ENCODE data around the gene RNF121. TPM values are rescaled to one million over a fixed set of nuclear protein-coding genes. Genes with fewer than 3 reads are reported as not detected.
"Not testable (repeated sequence)": the region's sequence is repeated elsewhere in the genome, so short reads cannot be mapped to it uniquely, and the experiment has no call there.

Gene RNF121
- total RNA-seq, 2 experiments from 2014 or later, result 24.6 to 28.1 TPM

DNA sequence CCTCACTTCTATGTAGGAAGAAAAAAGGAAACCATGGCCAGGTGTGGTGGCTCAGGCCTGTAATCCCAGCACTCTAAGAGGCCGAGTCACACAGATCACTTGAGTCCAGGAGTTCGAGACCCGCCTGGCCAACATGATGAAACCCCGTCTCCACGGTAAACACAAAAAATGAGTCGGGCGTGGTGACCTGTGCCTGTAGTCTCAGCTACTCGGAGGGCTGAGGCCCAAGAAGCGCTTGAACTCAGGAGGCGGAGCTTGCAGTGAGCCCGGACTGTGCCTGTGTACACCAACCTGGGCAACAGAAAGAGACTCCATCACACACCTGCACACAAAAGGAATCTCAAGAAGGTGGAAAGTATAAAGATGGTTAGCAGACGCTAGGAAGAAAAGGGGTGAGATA, 32.9 kb upstream of the RNF121 start:
- no TSS peak for BruUV-seq (replicated peaks)
- Histone ChIP-seq H3K4me3 (ENCODE audit: low read depth, low read length, poor library complexity, severe bottlenecking) (no peak overlapping the region), H4K20me1 (ENCODE audit: insufficient read depth, low read length) (no peaks in the 10 kb centered on the region), H3K9me2 (ENCODE audit: insufficient read depth, low read length) (no peaks in the 10 kb centered on the region), H3K4me1 (ENCODE audit: insufficient read depth, low read length, poor library complexity, severe bottlenecking) (no peaks in the 10 kb centered on the region), H2AFZ (ENCODE audit: low read length) (no peak overlapping the region), H3K9me3 (ENCODE audit: low read length) (no peaks in the 10 kb centered on the region), H3K27ac (ENCODE audit: low read depth, low read length, poor library complexity, severe bottlenecking) (no peak overlapping the region), H3K36me3 (ENCODE audit: insufficient read depth, low read length) (no peaks in the 10 kb centered on the region; the same call in 1 of the 2 replicates), H3K4me2 (ENCODE audit: low read length) (no peak overlapping the region), H3K79me2 (ENCODE audit: insufficient read depth, low read depth, low read length) (no peaks in the 10 kb centered on the region)
- intact Hi-C loops (cut with micrococcal nuclease; ENCODE audit: unreplicated experiment), result no loop called here
- TF ChIP-seq EZH2phosphoT487 (IDR thresholded peaks at IDR 0.05; ENCODE audit: borderline replicate concordance, low read depth, low read length), result no peak
- TF ChIP-seq, protein P1, sequence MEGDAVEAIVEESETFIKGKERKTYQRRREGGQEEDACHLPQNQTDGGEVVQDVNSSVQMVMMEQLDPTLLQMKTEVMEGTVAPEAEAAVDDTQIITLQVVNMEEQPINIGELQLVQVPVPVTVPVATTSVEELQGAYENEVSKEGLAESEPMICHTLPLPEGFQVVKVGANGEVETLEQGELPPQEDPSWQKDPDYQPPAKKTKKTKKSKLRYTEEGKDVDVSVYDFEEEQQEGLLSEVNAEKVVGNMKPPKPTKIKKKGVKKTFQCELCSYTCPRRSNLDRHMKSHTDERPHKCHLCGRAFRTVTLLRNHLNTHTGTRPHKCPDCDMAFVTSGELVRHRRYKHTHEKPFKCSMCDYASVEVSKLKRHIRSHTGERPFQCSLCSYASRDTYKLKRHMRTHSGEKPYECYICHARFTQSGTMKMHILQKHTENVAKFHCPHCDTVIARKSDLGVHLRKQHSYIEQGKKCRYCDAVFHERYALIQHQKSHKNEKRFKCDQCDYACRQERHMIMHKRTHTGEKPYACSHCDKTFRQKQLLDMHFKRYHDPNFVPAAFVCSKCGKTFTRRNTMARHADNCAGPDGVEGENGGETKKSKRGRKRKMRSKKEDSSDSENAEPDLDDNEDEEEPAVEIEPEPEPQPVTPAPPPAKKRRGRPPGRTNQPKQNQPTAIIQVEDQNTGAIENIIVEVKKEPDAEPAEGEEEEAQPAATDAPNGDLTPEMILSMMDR (conservative IDR thresholded peaks at IDR 0.05; ENCODE audit: low read length), result no peak
- no peak for DNase-seq (ENCODE audit: low spot score)
- CTCF ChIA-PET (ENCODE audit: unreplicated experiment), result no interaction called here
- POLR2A ChIA-PET, result no interaction called here

DNA sequence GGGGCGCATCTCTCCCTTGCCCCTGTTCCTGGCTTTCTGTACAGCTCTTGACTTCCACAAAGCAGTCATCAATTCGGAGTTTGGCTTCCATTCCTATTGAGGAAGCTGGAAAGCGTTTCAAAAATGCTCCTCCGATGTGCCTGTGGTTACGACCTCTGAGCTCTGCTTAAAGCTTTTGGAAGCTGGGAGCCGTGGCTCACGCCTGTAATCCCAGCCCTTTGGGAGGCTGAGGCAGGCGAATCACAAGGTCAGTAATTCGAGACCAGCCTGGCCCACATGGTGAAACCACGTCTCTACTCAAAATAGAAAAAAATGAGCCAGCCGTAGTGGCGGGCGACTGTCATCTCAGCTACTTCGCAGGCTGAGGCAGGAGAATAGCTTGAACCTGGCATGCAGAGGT, 27.7 kb upstream of the RNF121 start:
- H4K20me1 ChIP-seq (ENCODE audit: insufficient read depth, low read length); H3K4me3 ChIP-seq (ENCODE audit: low read depth, low read length, poor library complexity, severe bottlenecking); H3K79me2 ChIP-seq (ENCODE audit: insufficient read depth, low read depth, low read length); DNase-seq (ENCODE audit: low spot score); H3K4me1 ChIP-seq (ENCODE audit: insufficient read depth, low read length, poor library complexity, severe bottlenecking); H3K9me3 ChIP-seq (ENCODE audit: low read length); H3K4me2 ChIP-seq (ENCODE audit: low read length); POLR2A ChIA-PET; H3K27ac ChIP-seq (ENCODE audit: low read depth, low read length, poor library complexity, severe bottlenecking); CTCF ChIA-PET (ENCODE audit: unreplicated experiment); H3K9me2 ChIP-seq (ENCODE audit: insufficient read depth, low read length); BruUV-seq (replicated peaks); H2AFZ ChIP-seq (ENCODE audit: low read length); H3K36me3 ChIP-seq (ENCODE audit: insufficient read depth, low read length); intact Hi-C loops (cut with micrococcal nuclease; ENCODE audit: unreplicated experiment): not testable (repeated sequence)

DNA sequence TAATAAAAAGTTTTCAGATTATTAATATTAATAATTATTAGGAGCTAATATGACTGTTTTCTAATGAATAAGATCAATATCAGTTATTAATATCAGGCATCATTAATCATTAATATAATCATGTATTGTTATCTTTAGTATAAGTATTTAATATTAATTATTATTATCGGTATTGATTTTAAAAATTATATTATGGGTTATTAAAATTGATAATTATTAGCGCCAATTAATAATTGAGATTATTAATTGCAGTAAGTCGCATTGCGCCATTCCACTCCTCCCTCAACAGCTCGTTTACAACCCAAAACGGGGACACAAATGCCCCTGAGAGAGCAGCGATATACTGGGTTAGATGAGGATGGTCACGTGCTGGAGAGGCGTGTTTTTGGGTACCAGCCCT, 20.6 kb upstream of the RNF121 start:
- BruUV-seq (replicated peaks), result no TSS peak

DNA sequence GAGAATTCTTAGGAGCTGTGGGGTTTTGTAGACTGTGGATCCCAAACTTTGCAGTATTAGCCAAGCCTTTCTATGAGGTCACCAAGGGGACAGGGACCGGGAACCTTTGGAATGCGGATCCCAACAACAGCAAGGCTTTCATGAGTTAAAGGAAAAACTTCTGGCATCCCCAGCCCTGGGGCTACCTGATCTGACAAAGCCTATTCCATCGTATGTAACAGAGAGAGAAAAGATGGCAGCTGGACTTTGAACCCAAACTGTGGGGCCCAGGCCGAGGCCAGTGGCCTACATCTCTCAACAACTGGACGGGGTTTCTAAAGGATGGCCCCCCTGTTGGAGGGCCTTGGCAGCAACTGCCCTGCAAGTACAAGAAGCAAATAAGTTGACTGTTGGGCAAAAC, 18.1 kb upstream of the RNF121 start:
- H3K36me3 ChIP-seq (ENCODE audit: insufficient read depth, low read length), result peaks cover 32% of the 10 kb centered on the region
- DNase-seq (ENCODE audit: low spot score); H3K27ac ChIP-seq (ENCODE audit: low read depth, low read length, poor library complexity, severe bottlenecking); H3K4me2 ChIP-seq (ENCODE audit: low read length); H3K9me3 ChIP-seq (ENCODE audit: low read length); BruUV-seq (replicated peaks); H3K9me2 ChIP-seq (ENCODE audit: insufficient read depth, low read length); H3K79me2 ChIP-seq (ENCODE audit: insufficient read depth, low read depth, low read length); H3K4me3 ChIP-seq (ENCODE audit: low read depth, low read length, poor library complexity, severe bottlenecking); intact Hi-C loops (cut with micrococcal nuclease; ENCODE audit: unreplicated experiment); POLR2A ChIA-PET; CTCF ChIA-PET (ENCODE audit: unreplicated experiment); H2AFZ ChIP-seq (ENCODE audit: low read length); H3K4me1 ChIP-seq (ENCODE audit: insufficient read depth, low read length, poor library complexity, severe bottlenecking); H4K20me1 ChIP-seq (ENCODE audit: insufficient read depth, low read length): not testable (repeated sequence)

More for the DNA sequence above, 20.6 kb upstream of the RNF121 start:
- Histone ChIP-seq H3K4me3 (ENCODE audit: low read depth, low read length, poor library complexity, severe bottlenecking) (no peak overlapping the region), H3K27ac (ENCODE audit: low read depth, low read length, poor library complexity, severe bottlenecking) (no peak overlapping the region), H2AFZ (ENCODE audit: low read length) (no peak overlapping the region), H3K4me2 (ENCODE audit: low read length) (no peak overlapping the region), H3K9me3 (ENCODE audit: low read length) (no peaks in the 10 kb centered on the region), H4K20me1 (ENCODE audit: insufficient read depth, low read length) (no peaks in the 10 kb centered on the region), H3K4me1 (ENCODE audit: insufficient read depth, low read length, poor library complexity, severe bottlenecking) (no peaks in the 10 kb centered on the region), H3K79me2 (ENCODE audit: insufficient read depth, low read depth, low read length) (no peaks in the 10 kb centered on the region), H3K36me3 (ENCODE audit: insufficient read depth, low read length) (peaks cover 15% of the 10 kb centered on the region), H3K9me2 (ENCODE audit: insufficient read depth, low read length) (no peaks in the 10 kb centered on the region)
- no peak for TF ChIP-seq EZH2phosphoT487 (IDR thresholded peaks at IDR 0.05; ENCODE audit: borderline replicate concordance, low read depth, low read length)
- TF ChIP-seq, protein P1 (conservative IDR thresholded peaks at IDR 0.05; ENCODE audit: low read length), result no peak
- intact Hi-C loops (cut with micrococcal nuclease; ENCODE audit: unreplicated experiment), result no loop called here
- DNase-seq (ENCODE audit: low spot score), result no peak
- CTCF ChIA-PET (ENCODE audit: unreplicated experiment), result no interaction called here
- POLR2A ChIA-PET, result interaction anchor here (1.4 kb wide), 1 partner anchor 20 kb away, joined by 3 read pairs; the partner anchor contains the start of gene XNDC1N

DNA sequence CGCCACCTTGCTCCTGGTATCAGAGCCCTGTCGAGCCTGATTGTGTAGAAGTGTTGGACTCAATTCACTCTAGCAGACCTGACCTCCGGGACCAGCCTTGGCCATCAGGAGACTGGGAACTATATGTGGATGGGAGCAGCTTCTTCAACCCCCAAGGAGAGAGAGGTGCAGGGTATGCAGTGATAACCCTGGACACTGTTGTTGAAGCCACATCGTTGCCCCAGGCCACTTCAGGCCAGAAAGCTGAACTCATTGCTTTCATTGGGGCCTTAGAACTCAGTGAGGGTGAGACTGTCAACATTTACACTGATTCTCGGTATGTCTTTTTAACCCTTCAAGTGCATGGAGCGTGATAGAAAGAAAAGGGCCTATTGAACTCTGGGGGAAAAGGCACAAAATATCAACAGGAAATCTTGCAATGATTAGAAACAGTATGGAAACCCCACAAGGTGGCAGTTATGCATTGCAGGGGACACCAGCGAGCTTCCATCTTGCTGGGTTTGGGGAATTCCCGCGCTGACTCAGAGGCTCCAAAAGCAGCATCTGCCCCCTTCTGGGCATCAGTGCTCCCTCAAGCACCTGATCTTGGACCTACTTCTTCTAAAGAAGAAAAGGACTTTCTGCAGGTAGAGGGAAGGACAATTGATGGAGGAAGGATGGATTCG, 17.4 kb upstream of the RNF121 start:
- intact Hi-C loops (cut with micrococcal nuclease; ENCODE audit: unreplicated experiment); CTCF ChIA-PET (ENCODE audit: unreplicated experiment): not testable (repeated sequence)

More for the DNA sequence above, 17.4 kb upstream of the RNF121 start:
- DNase-seq (ENCODE audit: low spot score); H3K9me2 ChIP-seq (ENCODE audit: insufficient read depth, low read length); BruUV-seq (replicated peaks); H3K4me1 ChIP-seq (ENCODE audit: insufficient read depth, low read length, poor library complexity, severe bottlenecking); H4K20me1 ChIP-seq (ENCODE audit: insufficient read depth, low read length); H3K4me3 ChIP-seq (ENCODE audit: low read depth, low read length, poor library complexity, severe bottlenecking); H3K9me3 ChIP-seq (ENCODE audit: low read length); H3K4me2 ChIP-seq (ENCODE audit: low read length); POLR2A ChIA-PET; H2AFZ ChIP-seq (ENCODE audit: low read length); H3K79me2 ChIP-seq (ENCODE audit: insufficient read depth, low read depth, low read length); H3K27ac ChIP-seq (ENCODE audit: low read depth, low read length, poor library complexity, severe bottlenecking): not testable (repeated sequence)
- peaks cover 37% of the 10 kb centered on the region for H3K36me3 ChIP-seq (ENCODE audit: insufficient read depth, low read length)
